ENCODE measurements around the gene SAMD4A.
"Not testable (repeated sequence)": the region's sequence is repeated elsewhere in the genome, so short reads cannot be mapped to it uniquely, and the experiment has no call there.

SAMD4A gene

DNA sequence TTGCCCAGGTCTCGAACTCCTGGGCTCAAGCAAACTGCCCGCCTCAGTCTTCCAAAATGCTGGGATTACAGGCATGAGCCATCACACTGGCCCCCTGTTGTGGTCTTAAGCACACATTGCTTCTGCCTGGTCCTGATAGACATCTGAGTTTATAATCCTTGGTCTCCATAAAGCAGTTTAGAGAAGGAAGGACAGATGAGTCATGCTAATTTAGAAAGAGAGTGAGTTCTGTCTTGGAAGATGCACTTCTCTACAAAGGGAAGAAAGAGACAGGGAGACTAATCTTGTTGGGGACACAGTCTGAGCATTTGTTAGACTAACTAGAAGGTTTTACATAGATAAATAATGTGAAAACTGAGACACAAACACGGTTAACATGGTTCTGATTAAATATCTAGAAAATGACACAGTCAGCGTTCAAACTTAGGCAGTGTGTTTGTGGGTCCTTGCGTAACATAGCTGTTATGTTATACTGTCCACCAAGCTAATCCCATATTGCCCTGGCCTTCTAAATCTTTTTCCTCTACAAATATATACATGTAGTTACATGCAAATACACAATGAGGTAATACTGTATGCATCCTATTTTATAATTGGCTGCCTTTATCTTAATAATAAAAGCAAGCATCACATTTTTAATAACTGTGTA, 31.0 kb downstream of the SAMD4A start:
- DNase-seq: no peak

- no peak for DNase-seq
These were observed 33.2 kb downstream of the SAMD4A start for GRCh38 chr14:54599966-54600716.

GRCh38 chr14:54600717-54601109, 33.8 kb downstream of the SAMD4A start:
- DNase-seq: no peak

GRCh38 chr14:54603362-54603761, 36.4 kb downstream of the SAMD4A start:
- DNase-seq: no peak

DNA sequence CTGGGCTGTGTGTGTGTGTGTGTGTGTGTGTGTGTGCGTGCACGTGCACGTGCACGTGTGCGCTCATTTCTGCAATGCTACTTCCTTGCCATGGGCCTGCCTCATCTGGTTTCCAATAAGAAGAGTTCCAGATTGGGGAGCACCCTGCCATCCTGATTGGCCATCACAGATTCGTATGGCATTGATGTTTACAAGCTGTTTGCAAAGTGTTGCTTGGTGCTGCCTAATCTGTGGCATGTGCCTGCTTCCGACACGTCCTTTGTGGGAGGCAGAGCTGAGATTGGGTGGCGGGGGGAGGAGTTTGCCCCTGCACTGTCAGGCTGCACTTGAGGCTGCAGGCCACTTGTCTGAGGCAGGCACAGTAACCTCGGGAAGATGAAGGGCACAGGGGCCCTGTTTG, 39.2 kb downstream of the SAMD4A start:
- DNase-seq: peak; percentile 46

DNA sequence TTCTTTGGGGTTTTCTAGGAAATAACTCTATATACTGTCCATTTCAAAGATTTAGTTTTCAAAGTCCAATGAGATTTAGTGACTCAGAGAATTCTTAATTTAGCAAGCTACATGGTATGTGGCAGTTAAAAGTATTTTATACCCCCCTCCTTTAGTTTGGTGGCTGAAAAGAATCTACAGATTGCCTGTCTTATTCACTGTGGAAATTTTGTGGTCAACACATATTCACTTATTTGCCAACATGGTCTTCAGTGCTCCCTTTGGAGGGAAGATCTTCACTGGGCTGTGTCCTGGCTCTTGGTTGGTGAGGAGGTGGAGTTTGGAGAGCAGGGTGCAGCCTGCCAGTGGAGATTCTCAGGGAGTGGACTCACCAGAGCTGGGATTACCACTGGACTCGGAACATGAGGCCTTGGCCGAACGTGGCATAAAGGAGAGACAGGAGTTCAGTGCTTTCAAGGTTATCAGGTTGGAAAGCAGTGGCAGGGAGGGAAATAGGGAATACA, 39.8 kb downstream of the SAMD4A start:
- DNase-seq: no peak

DNA sequence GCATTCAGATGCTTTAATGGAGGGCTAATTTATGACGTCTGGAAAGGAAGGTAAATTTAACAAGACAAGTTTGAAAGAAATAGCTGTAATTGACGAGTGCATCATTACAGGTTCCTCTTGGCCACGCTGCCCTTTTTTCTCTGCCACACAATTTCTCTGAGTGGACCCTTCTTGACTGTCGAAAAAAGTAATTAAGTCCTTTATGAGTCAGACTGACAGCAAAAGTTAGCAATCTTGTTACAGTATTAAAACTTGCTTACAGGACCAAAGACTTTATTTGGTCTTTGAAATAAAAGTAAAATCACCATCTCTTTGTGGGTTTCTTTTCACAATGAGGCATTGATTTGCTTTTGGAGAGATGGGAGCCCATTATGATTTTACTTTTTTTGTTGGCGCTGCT, 42.6 kb downstream of the SAMD4A start:
- no peak for DNase-seq

- no peak for DNase-seq
These were observed 43.4 kb downstream of the SAMD4A start for GRCh38 chr14:54610051-54610977.

GRCh38 chr14:54614296-54614695, 47.4 kb downstream of the SAMD4A start:
- no peak for DNase-seq

GRCh38 chr14:54617467-54617866, 50.5 kb downstream of the SAMD4A start:
- no peak for DNase-seq

GRCh38 chr14:54621686-54622085, 54.8 kb downstream of the SAMD4A start:
- no peak for DNase-seq

GRCh38 chr14:54622192-54622958, 55.4 kb downstream of the SAMD4A start:
- DNase-seq: no peak

DNA sequence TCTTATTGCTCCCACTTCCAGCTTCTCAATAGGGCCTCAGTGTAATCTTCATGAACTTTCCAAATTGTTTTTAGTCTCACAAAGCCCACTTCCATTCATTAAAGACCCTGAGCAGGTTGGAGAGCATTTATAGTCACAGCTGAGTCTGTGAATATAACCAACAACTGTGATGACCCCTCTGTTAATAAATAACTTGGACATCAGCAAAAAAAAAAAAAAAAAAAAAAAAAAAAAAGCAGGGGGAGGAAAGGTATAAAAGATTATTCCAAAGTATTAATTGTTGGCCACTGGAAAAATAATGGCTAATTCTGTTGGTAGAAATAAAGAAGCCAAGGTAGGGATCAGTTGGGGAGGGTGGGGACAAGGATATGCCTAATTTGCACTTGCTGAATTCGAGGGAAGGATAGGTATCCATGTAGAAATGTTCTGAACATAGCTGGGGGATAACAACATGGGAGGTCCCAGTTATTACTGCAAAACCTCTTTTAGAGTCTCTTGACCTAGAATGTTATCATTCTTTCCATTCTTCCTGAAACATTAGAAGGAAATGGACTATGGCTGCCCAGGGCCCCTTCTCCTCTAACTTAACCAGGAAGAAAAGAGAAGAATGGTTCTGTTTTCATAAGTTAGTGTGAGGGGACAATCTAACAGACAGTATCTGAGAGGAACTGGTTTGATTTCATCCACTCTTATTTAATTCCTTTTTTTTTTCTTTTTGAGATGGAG, 56.5 kb downstream of the SAMD4A start:
- DNase-seq: no peak

- not testable (repeated sequence) for DNase-seq
These were observed 57.1 kb downstream of the SAMD4A start for GRCh38 chr14:54624005-54624358.

DNA sequence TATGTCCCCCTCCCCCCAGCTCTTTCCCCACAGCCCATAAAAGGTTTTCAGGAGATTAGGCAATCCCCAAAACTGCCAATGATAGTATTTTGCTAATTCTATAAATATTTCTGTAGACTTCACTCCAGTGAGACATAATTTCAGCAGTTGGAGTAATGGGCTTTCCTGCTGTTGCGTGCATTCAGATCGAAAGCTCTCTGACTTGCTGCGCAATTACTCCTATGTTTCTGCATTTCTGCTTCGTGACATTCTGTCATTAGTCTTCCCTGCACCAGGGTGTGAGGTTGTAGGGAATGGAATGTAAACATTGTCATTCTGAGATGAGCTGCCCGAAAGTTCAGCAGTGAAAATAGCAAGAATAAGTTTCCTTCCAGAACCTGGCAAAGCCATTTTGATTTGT, 58.2 kb downstream of the SAMD4A start:
- DNase-seq: no peak

- no peak for DNase-seq
These were observed 60.3 kb downstream of the SAMD4A start for GRCh38 chr14:54627219-54627539.

GRCh38 chr14:54627540-54628363, 60.8 kb downstream of the SAMD4A start:
- DNase-seq: peak; percentile 77

GRCh38 chr14:54629183-54629582, 62.3 kb downstream of the SAMD4A start:
- DNase-seq: no peak

DNA sequence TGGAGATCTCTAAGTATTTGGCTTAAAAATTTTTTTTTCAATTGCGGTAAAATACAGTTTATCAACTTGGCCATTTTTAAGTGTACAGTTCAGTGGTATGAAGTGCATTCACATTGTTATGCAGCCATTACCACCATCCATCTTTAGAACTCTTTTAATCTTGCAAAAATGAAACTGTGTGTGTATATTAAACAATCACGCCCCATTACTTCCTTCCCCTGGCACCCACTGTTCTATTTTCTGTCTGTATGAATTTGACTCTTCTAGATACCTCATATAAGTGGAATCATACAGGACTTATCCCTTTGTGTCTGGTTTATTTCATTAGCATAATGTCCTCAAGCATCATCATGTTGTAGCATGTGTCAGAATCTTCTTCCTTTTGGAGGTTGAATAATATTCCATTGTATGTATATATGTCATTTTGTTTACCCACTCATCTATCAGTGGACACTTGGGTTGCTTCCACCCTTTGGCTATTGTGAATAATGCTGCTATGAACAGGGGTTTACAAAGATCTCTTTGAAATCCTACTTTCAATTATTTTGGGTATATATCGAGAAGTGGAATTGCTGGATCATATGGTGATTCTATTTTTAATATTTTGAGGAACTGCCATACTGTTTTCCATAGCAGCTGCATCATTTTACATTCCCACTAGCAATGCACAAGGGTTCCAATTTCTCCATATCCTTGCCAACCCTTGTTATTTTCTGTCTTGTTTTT, 62.9 kb downstream of the SAMD4A start:
- DNase-seq: no peak

- DNase-seq: no peak
These were observed 64.1 kb downstream of the SAMD4A start for GRCh38 chr14:54631016-54631415.
